H9 (cell line): ENCODE measurements around the gene AIF1L. TPM values are rescaled to one million over a fixed set of nuclear protein-coding genes. Genes with fewer than 3 reads are reported as not detected.

ENCODE experiments used
- DNase-seq: peaks from one replicate; pipeline ENCODE4 v3.0.0-alpha.2; 2017
- H2AFZ ChIP-seq: one replicate; pipeline ENCODE4 v1.6.1; 2013; ENCODE audit warnings: mild to moderate bottlenecking, low read length, control low read depth, moderate library complexity
- H2AK5ac ChIP-seq: 2 replicates; pipeline ENCODE4 v1.6.1; 2013; ENCODE audit warnings: low read length, control low read depth, mixed read lengths; ENCODE audit not compliant: insufficient read length
- H2BK120ac ChIP-seq: one replicate; pipeline ENCODE4 v1.6.1; 2013; ENCODE audit warnings: low read depth, mild to moderate bottlenecking, low read length, control low read depth, inconsistent platforms; ENCODE audit not compliant: poor library complexity, severe bottlenecking
- H2BK12ac ChIP-seq: 2 replicates; pipeline ENCODE4 v1.6.1; 2013; ENCODE audit warnings: low read length, control low read depth, mixed read lengths, low read depth; ENCODE audit not compliant: insufficient read length
- H2BK15ac ChIP-seq: 2 replicates; pipeline ENCODE4 v1.6.1; 2013; ENCODE audit warnings: low read depth, low read length, control low read depth
- H2BK20ac ChIP-seq: one replicate; pipeline ENCODE4 v1.6.1; 2013; ENCODE audit warnings: low read depth, mild to moderate bottlenecking, low read length, control low read depth, inconsistent platforms; ENCODE audit not compliant: poor library complexity, severe bottlenecking
- H2BK5ac ChIP-seq: 2 replicates; pipeline ENCODE4 v1.6.1; 2013; ENCODE audit warnings: low read length, control low read depth, mixed read lengths; ENCODE audit not compliant: insufficient read length
- H3K14ac ChIP-seq: 2 replicates; pipeline ENCODE4 v1.6.1; 2013; ENCODE audit warnings: low read length, control low read depth; ENCODE audit not compliant: insufficient read depth
- H3K18ac ChIP-seq: 2 replicates; pipeline ENCODE4 v1.6.1; 2013; ENCODE audit warnings: low read depth, mild to moderate bottlenecking, mixed read lengths, low read length, control low read depth; ENCODE audit not compliant: insufficient read length
- H3K23ac ChIP-seq: 2 replicates; pipeline ENCODE4 v1.6.1; 2013; ENCODE audit warnings: low read length, control low read depth, mixed read lengths, low read depth; ENCODE audit not compliant: insufficient read length
- H3K23me2 ChIP-seq: 2 replicates; pipeline ENCODE4 v1.6.1; 2013; ENCODE audit warnings: low read depth, mild to moderate bottlenecking, mixed read lengths, low read length, control low read depth; ENCODE audit not compliant: insufficient read length, poor library complexity, severe bottlenecking
- H3K27ac ChIP-seq: 2 replicates; pipeline ENCODE4 v1.5.1; 2013; ENCODE audit warnings: low read length, control low read depth, mixed read lengths, low read depth; ENCODE audit not compliant: insufficient read length
- H3K27me3 ChIP-seq: 2 replicates; pipeline ENCODE4 v1.6.1; 2013; ENCODE audit warnings: low read length, control low read depth, inconsistent platforms; ENCODE audit not compliant: insufficient read depth
- H3K4ac ChIP-seq: 2 replicates; pipeline ENCODE4 v1.6.1; 2013; ENCODE audit warnings: low read depth, mild to moderate bottlenecking, control low read depth, inconsistent platforms, low read length, moderate library complexity
- H3K4me1 ChIP-seq: 2 replicates; pipeline ENCODE4 v1.6.1; 2013; ENCODE audit warnings: low read length, control low read depth, inconsistent platforms; ENCODE audit not compliant: insufficient read depth
- H3K4me2 ChIP-seq: 2 replicates; pipeline ENCODE4 v1.6.1; 2013; ENCODE audit warnings: low read length, control low read depth, mixed read lengths; ENCODE audit not compliant: insufficient read length, insufficient read depth
- H3K56ac ChIP-seq: 2 replicates; pipeline ENCODE4 v1.6.1; 2013; ENCODE audit warnings: low read depth, mild to moderate bottlenecking, mixed read lengths, low read length, control low read depth; ENCODE audit not compliant: insufficient read length
- H3K79me1 ChIP-seq: 2 replicates; pipeline ENCODE4 v1.6.1; 2013; ENCODE audit warnings: low read depth, mild to moderate bottlenecking, moderate library complexity, low read length, control low read depth, inconsistent platforms; ENCODE audit not compliant: insufficient read depth, poor library complexity, severe bottlenecking
- H3K79me2 ChIP-seq: 2 replicates; pipeline ENCODE4 v1.6.1; 2013; ENCODE audit warnings: low read length, control low read depth, inconsistent platforms; ENCODE audit not compliant: insufficient read depth
- H3K9ac ChIP-seq: 2 replicates; pipeline ENCODE4 v1.6.1; 2013; ENCODE audit warnings: low read length, control low read depth, mixed read lengths; ENCODE audit not compliant: insufficient read length; ENCODE audit errors: extremely low read depth
- H3K9me3 ChIP-seq: one replicate; pipeline ENCODE4 v1.6.1; 2013; ENCODE audit warnings: low read depth, low read length, inconsistent platforms; ENCODE audit not compliant: control insufficient read depth
- H3T11ph ChIP-seq: one replicate; pipeline ENCODE4 v1.6.1; 2013; ENCODE audit warnings: mild to moderate bottlenecking, low read length, control low read depth, inconsistent platforms
- H4K20me1 ChIP-seq: one replicate; pipeline ENCODE4 v1.6.1; 2013; ENCODE audit not compliant: control insufficient read depth, insufficient read length, insufficient read depth
- H4K5ac ChIP-seq: 2 replicates; pipeline ENCODE4 v1.6.1; 2013; ENCODE audit warnings: low read depth, mild to moderate bottlenecking, mixed read lengths, low read length, control low read depth; ENCODE audit not compliant: insufficient read length
- H4K8ac ChIP-seq: replicated peaks from 2 replicates; pipeline ENCODE4 v1.6.1; 2013; ENCODE audit warnings: low read length, control low read depth, mixed read lengths, low read depth; ENCODE audit not compliant: insufficient read length
- H4K91ac ChIP-seq: 2 replicates; pipeline ENCODE4 v1.6.1; 2013; ENCODE audit warnings: low read depth, mild to moderate bottlenecking, moderate library complexity, mixed read lengths, low read length, control low read depth; ENCODE audit not compliant: insufficient read length
- H3K27ac Mint-ChIP-seq, 3 experiments: 2 replicates in 2 of 3; 3 replicates in 1 of 3; pipeline ENCODE4 v1.8.0; 2020 to 2021; ENCODE audit warnings: mixed read lengths in 3 of 3, mild to moderate bottlenecking in 1 of 3, moderate library complexity in 1 of 3
- H3K27me3 Mint-ChIP-seq: 2 replicates; pipeline ENCODE4 v1.8.0; 2021; ENCODE audit warnings: low read depth, mild to moderate bottlenecking, moderate library complexity, mixed read lengths
- H3K36me3 Mint-ChIP-seq, 3 experiments: 2 replicates in 2 of 3; 3 replicates in 1 of 3; pipeline ENCODE4 v1.8.0; 2020 to 2021; ENCODE audit warnings: low read depth in 3 of 3, mixed read lengths in 3 of 3; ENCODE audit not compliant: insufficient read depth in 1 of 3
- H3K4me1 Mint-ChIP-seq, 2 experiments: 2 replicates each; pipeline ENCODE4 v1.8.0; 2020; ENCODE audit warnings: mixed read lengths in 2 of 2
- H3K4me3 Mint-ChIP-seq, 2 experiments: 2 replicates in 1 of 2; 3 replicates in 1 of 2; pipeline ENCODE4 v1.8.0; 2020 to 2021; ENCODE audit warnings: mild to moderate bottlenecking in 2 of 2, mixed read lengths in 2 of 2, moderate library complexity in 1 of 2
- H3K9me3 Mint-ChIP-seq, 2 experiments: 2 replicates in 1 of 2; 3 replicates in 1 of 2; pipeline ENCODE4 v1.8.0; 2020; ENCODE audit warnings: mild to moderate bottlenecking in 2 of 2, mixed read lengths in 2 of 2, moderate library complexity in 1 of 2
- total RNA-seq: library from RNA; stranded (reverse); gene quantifications from 2 replicates; pipeline ENCODE4 v1.2.1, GENCODE V29; 2021
- TF ChIP-seq, protein P1 (sequence below): fragments of 200-600 bp; sonication (generic); conservative IDR thresholded peaks from 3 replicates; pipeline ENCODE4 v1.8.0; 2021; ENCODE audit warnings: antibody characterized with exemption, mild to moderate bottlenecking

The AIF1L gene
- total RNA-seq, 1 experiment from 2014 or later = 122 TPM

DNA sequence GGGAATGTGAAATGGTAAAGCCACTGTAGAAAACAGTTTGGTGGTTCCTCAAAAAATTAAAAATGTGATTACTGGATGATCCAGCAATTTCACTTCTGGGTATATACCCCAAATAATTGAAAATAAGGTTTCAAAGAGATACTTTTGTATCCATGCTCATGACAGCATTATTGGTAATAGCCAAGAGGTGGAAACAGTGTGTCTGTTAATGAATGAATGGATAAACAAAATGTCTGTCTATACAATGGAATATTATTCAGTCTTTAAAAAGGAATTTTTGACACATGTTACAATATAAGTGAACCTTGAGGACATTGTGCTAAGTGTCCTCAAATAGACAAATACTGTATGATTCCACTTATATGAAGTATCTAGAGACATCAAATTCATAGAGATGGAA lies 69.2 kb downstream of the AIF1L start:
- no peaks in the 10 kb centered on the region for H4K20me1 ChIP-seq
- no peak overlapping the region for H2AK5ac ChIP-seq
- no peak for DNase-seq

More for the DNA sequence above, 69.2 kb downstream of the AIF1L start:
- H3K18ac ChIP-seq = no peak overlapping the region
- H3K79me2 ChIP-seq = no peaks in the 10 kb centered on the region
- H2AFZ ChIP-seq = no peak overlapping the region
- no peak overlapping the region for H4K8ac ChIP-seq
- no peak overlapping the region for H3K4me2 ChIP-seq
- H2BK15ac ChIP-seq = no peak overlapping the region
- no peak overlapping the region for H3K4ac ChIP-seq
- no peak overlapping the region for H3T11ph ChIP-seq
- no peaks in the 10 kb centered on the region for H3K23me2 ChIP-seq
- H3K23ac ChIP-seq = no peak overlapping the region
- no peak overlapping the region for H3K27ac Mint-ChIP-seq
- H3K27me3 Mint-ChIP-seq = no peaks in the 10 kb centered on the region
- H3K4me1 ChIP-seq = no peaks in the 10 kb centered on the region
- no peaks in the 10 kb centered on the region for H3K79me1 ChIP-seq
- H3K27me3 ChIP-seq = no peaks in the 10 kb centered on the region
- H2BK5ac ChIP-seq = no peak overlapping the region
- H4K91ac ChIP-seq = no peak overlapping the region
- no peak overlapping the region for H2BK20ac ChIP-seq
- H2BK12ac ChIP-seq = no peak overlapping the region
- H3K56ac ChIP-seq = no peak overlapping the region
- no peak overlapping the region for H3K14ac ChIP-seq
- no peaks in the 10 kb centered on the region for H3K9me3 ChIP-seq
- peaks cover 7 to 55% (median 32%) of the 10 kb centered on the region in 3 experiments; a peak in 6 of 7 replicates for H3K36me3 Mint-ChIP-seq
- no peak overlapping the region for H3K27ac ChIP-seq
- no peak overlapping the region for H4K5ac ChIP-seq
- no peaks in the 10 kb centered on the region for H3K9me3 Mint-ChIP-seq
- H3K4me3 Mint-ChIP-seq = no peak overlapping the region
- TF ChIP-seq, protein P1, sequence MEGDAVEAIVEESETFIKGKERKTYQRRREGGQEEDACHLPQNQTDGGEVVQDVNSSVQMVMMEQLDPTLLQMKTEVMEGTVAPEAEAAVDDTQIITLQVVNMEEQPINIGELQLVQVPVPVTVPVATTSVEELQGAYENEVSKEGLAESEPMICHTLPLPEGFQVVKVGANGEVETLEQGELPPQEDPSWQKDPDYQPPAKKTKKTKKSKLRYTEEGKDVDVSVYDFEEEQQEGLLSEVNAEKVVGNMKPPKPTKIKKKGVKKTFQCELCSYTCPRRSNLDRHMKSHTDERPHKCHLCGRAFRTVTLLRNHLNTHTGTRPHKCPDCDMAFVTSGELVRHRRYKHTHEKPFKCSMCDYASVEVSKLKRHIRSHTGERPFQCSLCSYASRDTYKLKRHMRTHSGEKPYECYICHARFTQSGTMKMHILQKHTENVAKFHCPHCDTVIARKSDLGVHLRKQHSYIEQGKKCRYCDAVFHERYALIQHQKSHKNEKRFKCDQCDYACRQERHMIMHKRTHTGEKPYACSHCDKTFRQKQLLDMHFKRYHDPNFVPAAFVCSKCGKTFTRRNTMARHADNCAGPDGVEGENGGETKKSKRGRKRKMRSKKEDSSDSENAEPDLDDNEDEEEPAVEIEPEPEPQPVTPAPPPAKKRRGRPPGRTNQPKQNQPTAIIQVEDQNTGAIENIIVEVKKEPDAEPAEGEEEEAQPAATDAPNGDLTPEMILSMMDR = no peak
- no peak overlapping the region for H3K9ac ChIP-seq
- no peak overlapping the region for H2BK120ac ChIP-seq
- H3K4me1 Mint-ChIP-seq = no peaks in the 10 kb centered on the region
